D341Med (cell line): ENCODE measurements around the gene BST1.

Source experiments
- DNase-seq: peaks from one replicate; pipeline ENCODE4 v3.0.0; 2012; ENCODE audit warnings: low spot score

The BST1 gene

DNA sequence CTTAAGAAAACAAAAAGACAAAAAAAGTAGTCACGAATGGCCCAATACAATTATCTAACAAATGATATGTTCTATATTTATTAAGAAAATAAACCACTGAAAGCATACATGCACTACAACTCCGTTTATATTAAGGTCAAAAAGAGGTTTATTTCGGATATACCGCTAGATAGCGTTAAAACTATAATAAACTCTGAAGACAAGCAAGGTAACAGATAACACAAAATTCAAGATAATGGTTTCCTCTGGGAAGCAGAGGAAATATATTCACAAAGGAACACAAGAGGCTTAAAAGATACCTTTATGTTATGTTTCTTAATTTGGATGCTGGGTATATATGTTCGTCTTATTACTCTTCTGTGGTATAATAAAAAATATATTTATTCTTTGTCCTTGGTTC lies 26.0 kb upstream of the BST1 start:
- DNase-seq = no peak

- DNase-seq = no peak
These were observed 25.3 kb upstream of the BST1 start for GRCh38 chr4:15677507-15677988.

DNA sequence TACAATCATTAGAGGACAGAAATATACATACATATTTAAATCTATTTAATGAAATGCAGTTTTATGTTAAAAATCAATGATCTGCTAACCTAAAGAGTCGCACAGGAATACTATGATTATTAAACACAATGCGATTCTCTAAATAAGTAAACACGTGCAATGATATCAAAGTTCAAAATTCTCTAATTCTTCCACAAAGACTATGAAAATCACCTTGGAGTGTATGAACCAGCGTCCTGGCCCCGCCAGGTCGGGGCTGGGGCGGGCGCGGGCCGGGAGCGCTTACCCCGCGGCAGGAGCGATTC lies 21.8 kb upstream of the BST1 start:
- no peak for DNase-seq

- DNase-seq = peak; percentile 99
These were observed 21.3 kb upstream of the BST1 start, which contains the start of gene FAM200B for GRCh38 chr4:15681372-15682241. Gene FAM200B, plus strand, starts transcription at chr4:15681827. Its CDS starts 5,151 bp downstream, at chr4:15686978.

GRCh38 chr4:15682242-15683142 lies 20.4 kb upstream of the BST1 start:
- no peak for DNase-seq

GRCh38 chr4:15683143-15683495 lies 19.7 kb upstream of the BST1 start:
- DNase-seq = no peak

- DNase-seq = no peak
These were observed 18.4 kb upstream of the BST1 start for GRCh38 chr4:15684498-15684897.

DNA sequence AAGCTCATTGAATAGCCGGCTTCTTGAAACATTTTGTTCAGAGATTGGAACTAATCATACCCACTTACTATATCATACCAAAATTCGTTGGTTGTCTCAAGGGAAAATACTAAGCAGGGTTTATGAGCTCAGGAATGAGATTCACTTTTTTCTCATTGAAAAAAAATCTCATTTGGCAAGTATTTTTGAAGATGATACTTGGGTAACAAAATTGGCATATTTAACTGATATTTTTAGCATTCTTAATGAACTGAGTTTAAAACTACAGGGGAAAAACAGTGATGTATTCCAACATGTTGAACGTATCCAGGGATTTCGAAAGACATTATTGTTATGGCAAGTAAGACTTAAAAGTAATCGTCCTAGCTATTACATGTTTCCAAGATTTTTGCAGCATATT lies 14.8 kb upstream of the BST1 start:
- DNase-seq = no peak

DNA sequence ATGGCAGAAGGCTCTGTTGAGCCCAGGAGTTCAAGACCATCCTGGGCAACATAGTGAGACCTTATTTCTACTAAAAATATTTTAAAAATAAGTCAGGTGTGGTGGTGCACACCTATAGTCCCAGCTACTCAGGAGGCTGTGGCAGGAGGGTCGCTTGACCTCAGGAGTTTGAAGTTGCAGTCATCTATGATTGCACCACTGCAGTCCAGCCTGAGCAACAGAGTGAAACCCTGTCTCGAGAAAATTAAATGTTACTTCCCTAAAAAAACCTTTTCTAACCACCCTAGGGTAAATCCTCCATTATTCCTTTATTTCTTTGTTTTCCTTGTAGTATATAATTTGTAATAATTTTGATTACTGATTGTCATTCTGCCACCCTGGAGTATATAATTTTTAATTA lies 13.3 kb upstream of the BST1 start:
- no peak for DNase-seq

DNA sequence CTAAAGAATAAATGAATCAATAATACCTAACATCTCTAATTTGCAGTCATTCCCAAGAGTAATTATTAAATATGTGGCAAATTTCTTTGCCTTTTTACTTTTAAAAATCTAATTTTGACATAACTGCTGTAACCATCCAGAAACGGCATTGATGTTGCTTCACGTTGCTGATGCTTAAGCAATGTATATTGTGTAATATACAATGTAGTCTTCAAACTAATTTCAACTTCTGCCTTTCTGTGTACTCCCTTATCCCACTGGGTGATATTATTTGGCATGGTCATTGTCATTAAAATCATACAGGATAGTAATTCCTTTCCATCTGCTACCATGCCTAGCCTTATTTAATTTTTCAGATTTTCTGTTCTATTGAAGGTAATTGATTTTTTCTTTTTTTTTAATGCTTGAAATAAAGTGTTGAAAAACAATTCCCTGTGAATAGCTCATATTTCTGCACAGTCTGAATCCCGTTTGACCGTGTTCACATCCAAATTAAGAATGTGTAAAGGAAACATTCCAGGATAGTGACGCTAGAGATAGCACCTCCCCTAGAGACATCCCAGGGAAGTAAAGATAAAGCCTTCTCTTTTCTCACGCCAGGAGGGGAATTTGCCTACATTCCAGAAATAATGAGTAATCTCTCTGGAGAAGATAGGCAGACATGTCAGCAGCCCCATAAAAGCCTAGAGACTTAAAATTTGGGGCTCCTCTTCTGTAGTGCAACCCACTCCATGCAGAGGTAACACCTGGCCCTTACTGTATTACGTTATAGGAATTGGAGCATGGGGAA lies 12.7 kb upstream of the BST1 start:
- no peak for DNase-seq

- DNase-seq = no peak
These were observed 11.3 kb upstream of the BST1 start for GRCh38 chr4:15691346-15692135.

DNA sequence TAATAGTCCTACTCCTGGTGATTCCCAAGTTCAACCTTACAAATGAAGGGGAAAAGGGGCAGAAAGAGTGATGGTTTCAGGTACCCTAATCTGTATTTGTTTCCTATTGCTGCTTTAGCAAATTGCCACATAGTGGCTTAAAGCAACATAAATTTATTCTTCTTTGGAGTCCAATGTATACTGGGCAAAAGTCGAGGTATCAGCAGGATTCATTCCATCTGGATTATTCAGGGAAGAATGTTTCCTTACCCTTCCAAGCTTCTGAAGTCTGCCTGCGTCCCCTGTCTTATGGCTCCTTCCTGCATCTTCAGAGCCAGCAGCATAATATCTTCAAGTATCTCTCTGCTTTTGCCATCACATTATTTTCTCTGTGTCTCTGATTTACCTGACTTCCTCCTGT lies 10.3 kb upstream of the BST1 start:
- DNase-seq = no peak

DNA sequence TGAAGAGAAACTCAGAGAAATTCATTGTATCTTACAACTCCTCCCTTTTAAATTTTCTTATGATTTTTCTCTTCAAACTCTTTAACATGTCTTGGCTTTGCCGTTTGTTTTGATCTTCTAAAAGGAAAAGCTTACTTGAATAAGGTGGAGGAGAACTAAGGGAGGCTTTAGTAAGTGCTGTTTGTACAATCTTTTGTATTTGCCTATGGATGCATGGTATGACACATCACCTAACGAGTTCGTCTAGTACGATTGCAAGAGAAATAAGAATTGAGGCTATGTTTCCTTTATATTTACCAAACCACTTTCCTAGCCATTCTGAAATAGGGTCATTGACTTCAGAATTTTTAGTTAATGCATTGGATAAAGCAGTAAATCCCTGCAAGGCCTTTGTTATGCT lies 8.4 kb upstream of the BST1 start:
- DNase-seq = no peak

DNA sequence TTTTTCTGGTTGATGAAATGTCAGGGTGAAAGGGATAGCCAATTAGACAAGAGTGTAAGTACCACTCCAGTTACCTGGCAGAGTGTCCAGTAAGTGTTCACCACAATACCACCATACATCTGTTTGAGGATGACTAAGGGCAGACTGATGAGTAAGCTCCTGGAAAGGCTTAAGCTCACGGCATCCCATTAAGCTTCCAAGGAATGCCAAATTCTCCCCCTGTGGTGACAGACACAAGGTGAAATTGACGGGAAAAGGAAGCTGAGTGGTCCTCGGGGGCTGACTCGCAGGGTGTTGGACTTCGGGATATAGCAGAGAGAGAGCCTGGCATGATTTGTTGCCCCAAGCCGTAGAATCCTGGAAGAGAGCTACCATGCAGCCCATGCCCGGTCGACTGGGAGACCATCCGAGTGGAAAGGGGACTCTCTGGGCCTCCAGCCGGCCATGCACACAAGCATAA lies 7.6 kb upstream of the BST1 start:
- no peak for DNase-seq

- no peak for DNase-seq
These were observed 7.1 kb upstream of the BST1 start for GRCh38 chr4:15695729-15696128.

GRCh38 chr4:15696866-15697265 lies 6.0 kb upstream of the BST1 start:
- DNase-seq = no peak

DNA sequence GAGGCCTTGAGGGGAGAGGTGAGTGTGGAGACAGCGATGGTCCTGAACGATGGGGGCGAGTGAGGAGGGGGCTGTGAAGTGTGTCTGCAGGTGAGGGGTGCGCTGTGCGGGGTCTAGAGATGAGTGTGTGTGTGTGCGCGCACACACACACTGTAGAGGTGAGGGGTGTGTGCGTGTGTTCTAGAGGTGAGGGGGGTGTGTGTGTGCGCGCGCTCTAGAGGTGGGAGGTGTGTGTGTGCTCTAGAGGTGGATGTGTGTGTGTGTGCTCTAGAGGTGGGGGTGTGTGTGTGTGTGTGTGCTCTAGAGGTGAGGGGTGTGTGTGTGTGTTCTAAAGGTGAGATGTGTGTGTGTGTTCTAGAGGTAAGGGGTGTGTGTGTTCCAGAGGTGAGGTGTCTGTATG lies 574 bp downstream of the BST1 start:
- no peak for DNase-seq

DNA sequence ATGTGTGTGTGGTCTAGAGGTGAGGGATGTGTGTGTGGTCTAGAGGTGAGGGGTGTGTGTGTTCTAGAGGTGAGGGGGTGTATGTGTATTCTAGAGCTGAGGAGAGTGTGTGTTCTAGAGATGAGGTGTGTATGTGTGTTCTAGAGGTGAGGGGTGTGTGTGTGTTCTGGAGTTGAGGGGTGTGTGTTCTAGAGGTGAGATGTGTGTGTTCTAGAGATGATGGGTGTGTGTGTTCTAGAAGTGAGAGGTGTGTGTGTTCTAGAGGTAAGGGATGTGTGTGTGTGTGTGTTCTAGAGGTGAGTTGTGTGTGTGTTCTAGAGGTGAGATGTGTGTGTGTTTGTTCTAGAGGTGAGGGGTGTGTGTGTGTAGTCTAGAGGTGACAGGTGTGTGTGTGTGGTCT lies 1.3 kb downstream of the BST1 start:
- DNase-seq = no peak

GRCh38 chr4:15706646-15707362 lies 3.9 kb downstream of the BST1 start:
- no peak for DNase-seq

DNA sequence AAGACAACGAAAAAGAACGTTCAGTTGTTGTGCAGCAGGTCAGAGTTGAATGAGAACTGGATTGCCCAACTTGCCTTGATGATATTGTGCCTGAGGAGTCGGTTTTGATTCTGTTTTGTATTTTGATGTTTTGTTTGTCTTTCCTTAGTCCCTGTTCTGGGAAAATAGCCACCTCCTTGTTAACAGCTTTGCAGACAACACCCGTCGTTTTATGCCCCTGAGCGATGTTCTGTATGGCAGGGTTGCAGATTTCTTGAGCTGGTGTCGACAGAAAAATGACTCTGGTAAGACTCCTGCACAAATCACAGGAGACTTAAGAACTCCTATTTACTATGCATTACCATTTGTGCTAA lies 4.5 kb downstream of the BST1 start:
- DNase-seq = no peak

DNA sequence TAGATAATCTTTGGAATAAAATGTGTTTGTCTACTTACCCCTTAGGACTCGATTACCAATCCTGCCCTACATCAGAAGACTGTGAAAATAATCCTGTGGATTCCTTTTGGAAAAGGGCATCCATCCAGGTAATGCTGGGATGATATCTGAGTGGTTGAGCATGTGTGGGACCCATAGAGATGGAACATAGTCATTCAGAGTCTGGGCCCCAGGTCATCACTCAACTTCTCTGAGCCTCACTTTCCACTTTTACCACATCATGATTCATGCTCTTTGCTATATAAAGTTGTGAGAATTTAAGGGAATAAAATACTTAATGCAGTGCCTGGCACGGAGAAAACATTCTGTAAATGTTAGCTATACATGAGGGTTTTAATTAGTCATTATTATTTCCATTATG lies 8.9 kb downstream of the BST1 start:
- no peak for DNase-seq
